Kidney (tissue), 14 donors: ENCODE measurements around the gene SPHK1. TPM values are rescaled to one million over a fixed set of nuclear protein-coding genes. Genes with fewer than 3 reads are reported as not detected.

Experiments used
- DNase-seq, 5 donors: peaks; one replicate each; pipeline ENCODE4 v3.0.0-alpha.2; 2013 to 2020
- FAIRE-seq: peaks from 2 replicates; lab custom pipeline; 2012; peaks lifted over from hg19 to GRCh38; lab: Jason Lieb, UNC
- H3K27ac ChIP-seq, 2 donors: one replicate each; pipeline ENCODE4 v1.7.0; 2013; ENCODE audit warnings: low read depth in 2 of 2, low read length in 2 of 2, inconsistent platforms in 1 of 2
- H3K27me3 ChIP-seq: one replicate; pipeline ENCODE4 v1.7.1; 2013; ENCODE audit warnings: low read length, inconsistent platforms; ENCODE audit not compliant: control insufficient read depth, insufficient read depth
- H3K36me3 ChIP-seq, 3 donors: one replicate each; pipeline versions ENCODE4 v1.7.0 to v1.7.1; 2013; ENCODE audit warnings: low read length in 3 of 3, control low read depth in 1 of 3, inconsistent platforms in 1 of 3; ENCODE audit not compliant: insufficient read depth in 3 of 3, control insufficient read depth in 2 of 3
- H3K4me1 ChIP-seq, 3 donors: one replicate each; pipeline versions ENCODE4 v1.7.0 to v1.7.1; 2013; ENCODE audit warnings: low read length in 3 of 3, inconsistent platforms in 1 of 3, low read depth in 1 of 3; ENCODE audit not compliant: control insufficient read depth in 2 of 3, insufficient read depth in 2 of 3
- H3K4me3 ChIP-seq, 3 donors: one replicate each; pipeline versions ENCODE4 v1.7.0 to v1.8.1; 2013; ENCODE audit warnings: low read length in 3 of 3, control low read depth in 1 of 3, inconsistent platforms in 1 of 3
- H3K9ac ChIP-seq, 3 donors: one replicate each; pipeline versions ENCODE4 v1.7.0 to v1.7.1; 2013; ENCODE audit warnings: low read length in 3 of 3, control low read depth in 1 of 3, inconsistent platforms in 1 of 3
- H3K9me3 ChIP-seq, 3 donors: one replicate each; pipeline versions ENCODE4 v1.7.0 to v1.7.1; 2013; ENCODE audit warnings: low read length in 3 of 3, control low read depth in 1 of 3, inconsistent platforms in 1 of 3; ENCODE audit not compliant: control insufficient read depth in 2 of 3, insufficient read depth in 1 of 3
- intact Hi-C: fragments of 100-400 bp; cut with DNase I; formaldehyde crosslinking; loops from one replicate; pipeline ENCODE4 v1.11.1; 2022
- polyA plus RNA-seq: library from polyadenylated mRNA; stranded (reverse); fragments of 350-450 nt; fragmentation: Illumina TruSeq; extraction: RNeasy Lipid Tissue Mini Kit (QIAGEN cat#74804); gene quantifications from one replicate; pipeline ENCODE4 v1.2.3, GENCODE V29; 2014; ENCODE audit warnings: low read depth, low replicate concordance; ENCODE audit not compliant: insufficient read depth
- total RNA-seq: library from RNA; stranded (reverse); fragmentation: NEBNext Ultra II Directional; extraction: Animal tissue kit (Norgen Biotek cat#: 25700); gene quantifications from one replicate; pipeline ENCODE4 v1.2.1, GENCODE V29; 2021
- TF ChIP-seq, protein P1 (sequence below): IDR thresholded peaks from 3 replicates; pipeline ENCODE4 v1.5.1; 2012; ENCODE audit warnings: mild to moderate bottlenecking, moderate library complexity, borderline replicate concordance; ENCODE audit not compliant: insufficient read depth; ENCODE audit errors: extremely low read depth
- donor health status: control.
- donor health status: control.
- donor health status: control.
- donor health status: control.
- donor health status: control.
- donor health status: DM: yes; HTN: yes; CAD: no.
- donor health status: Normal renal cell carcinoma (clear cell type).

The SPHK1 gene
- total and polyA plus RNA-seq, 2 donors from 2014 or later: 1.5 to 10.4 TPM

DNA sequence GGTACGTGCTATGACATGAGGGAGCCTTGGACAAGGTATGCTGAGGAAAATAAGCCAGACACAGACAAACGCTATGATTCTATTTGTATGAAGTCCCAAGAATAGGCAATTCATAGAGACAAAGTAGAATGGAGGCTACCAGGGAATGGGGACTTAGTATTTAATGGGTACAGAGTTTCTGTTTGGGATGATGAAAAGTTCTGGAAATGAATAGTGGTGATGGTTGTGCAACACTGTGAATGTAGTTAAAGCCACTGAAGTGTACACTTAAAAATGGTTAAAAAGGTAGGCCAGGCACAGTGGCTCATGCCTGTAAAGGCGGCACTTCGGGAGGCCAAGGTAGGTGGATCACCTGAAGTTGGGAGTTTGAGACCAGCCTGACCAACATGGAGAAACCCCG, 33.9 kb upstream of the SPHK1 start:
- FAIRE-seq: no peak

DNA sequence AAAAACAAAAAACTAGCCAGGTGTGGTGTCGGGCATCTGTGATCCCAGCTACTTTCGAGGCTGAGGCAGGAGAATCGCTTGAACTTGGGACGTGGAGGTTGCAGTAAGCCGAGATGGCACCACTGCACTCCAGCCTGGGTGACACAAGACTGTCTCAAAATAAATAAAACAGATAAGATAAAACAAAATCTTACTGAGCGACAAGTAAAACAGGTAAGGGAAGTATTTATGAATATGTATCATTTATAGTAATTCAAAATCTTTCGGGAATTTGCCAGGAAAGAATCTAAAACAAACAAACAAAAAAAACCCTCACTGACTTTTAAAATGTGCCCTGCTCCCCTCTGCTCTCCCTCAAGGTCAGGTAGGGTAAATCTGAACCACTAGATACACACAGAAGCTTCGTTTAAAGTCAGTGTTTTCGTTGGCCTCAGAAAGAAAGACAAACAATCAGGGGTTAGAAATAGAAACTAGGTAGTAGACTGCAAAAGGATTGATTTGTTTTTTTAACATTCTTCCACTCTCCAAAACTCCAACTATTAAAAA, 32.8 kb upstream of the SPHK1 start:
- intact Hi-C loops: no loop called here
- FAIRE-seq (no peak), DNase-seq (peak in 1 of 5 donors; percentile 23)
- TF ChIP-seq, protein P1, sequence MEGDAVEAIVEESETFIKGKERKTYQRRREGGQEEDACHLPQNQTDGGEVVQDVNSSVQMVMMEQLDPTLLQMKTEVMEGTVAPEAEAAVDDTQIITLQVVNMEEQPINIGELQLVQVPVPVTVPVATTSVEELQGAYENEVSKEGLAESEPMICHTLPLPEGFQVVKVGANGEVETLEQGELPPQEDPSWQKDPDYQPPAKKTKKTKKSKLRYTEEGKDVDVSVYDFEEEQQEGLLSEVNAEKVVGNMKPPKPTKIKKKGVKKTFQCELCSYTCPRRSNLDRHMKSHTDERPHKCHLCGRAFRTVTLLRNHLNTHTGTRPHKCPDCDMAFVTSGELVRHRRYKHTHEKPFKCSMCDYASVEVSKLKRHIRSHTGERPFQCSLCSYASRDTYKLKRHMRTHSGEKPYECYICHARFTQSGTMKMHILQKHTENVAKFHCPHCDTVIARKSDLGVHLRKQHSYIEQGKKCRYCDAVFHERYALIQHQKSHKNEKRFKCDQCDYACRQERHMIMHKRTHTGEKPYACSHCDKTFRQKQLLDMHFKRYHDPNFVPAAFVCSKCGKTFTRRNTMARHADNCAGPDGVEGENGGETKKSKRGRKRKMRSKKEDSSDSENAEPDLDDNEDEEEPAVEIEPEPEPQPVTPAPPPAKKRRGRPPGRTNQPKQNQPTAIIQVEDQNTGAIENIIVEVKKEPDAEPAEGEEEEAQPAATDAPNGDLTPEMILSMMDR: no peak
- no peak overlapping the region for H3K9ac ChIP-seq
- H3K36me3 ChIP-seq: peaks cover 0 to 8% (median 4%) of the 10 kb centered on the region in 3 donors
- peaks cover 0 to 5% (median 0%) of the 10 kb centered on the region in 3 donors for H3K4me1 ChIP-seq
- H3K27ac ChIP-seq: no peak overlapping the region
- H3K27me3 ChIP-seq: no peaks in the 10 kb centered on the region
- no peaks in the 10 kb centered on the region for H3K9me3 ChIP-seq
- H3K4me3 ChIP-seq: no peak overlapping the region

More for the DNA sequence above, 33.9 kb upstream of the SPHK1 start:
- H3K36me3 ChIP-seq: peaks cover 0 to 8% (median 7%) of the 10 kb centered on the region in 3 donors
- H3K27ac ChIP-seq: no peak overlapping the region
- DNase-seq: no peak
- H3K4me1 ChIP-seq: peaks cover 0 to 5% (median 0%) of the 10 kb centered on the region in 3 donors
- no peaks in the 10 kb centered on the region for H3K9me3 ChIP-seq
- TF ChIP-seq, protein P1: no peak
- no peaks in the 10 kb centered on the region for H3K27me3 ChIP-seq
- no peak overlapping the region for H3K9ac ChIP-seq
- no peak overlapping the region for H3K4me3 ChIP-seq
- intact Hi-C loops: no loop called here

DNA sequence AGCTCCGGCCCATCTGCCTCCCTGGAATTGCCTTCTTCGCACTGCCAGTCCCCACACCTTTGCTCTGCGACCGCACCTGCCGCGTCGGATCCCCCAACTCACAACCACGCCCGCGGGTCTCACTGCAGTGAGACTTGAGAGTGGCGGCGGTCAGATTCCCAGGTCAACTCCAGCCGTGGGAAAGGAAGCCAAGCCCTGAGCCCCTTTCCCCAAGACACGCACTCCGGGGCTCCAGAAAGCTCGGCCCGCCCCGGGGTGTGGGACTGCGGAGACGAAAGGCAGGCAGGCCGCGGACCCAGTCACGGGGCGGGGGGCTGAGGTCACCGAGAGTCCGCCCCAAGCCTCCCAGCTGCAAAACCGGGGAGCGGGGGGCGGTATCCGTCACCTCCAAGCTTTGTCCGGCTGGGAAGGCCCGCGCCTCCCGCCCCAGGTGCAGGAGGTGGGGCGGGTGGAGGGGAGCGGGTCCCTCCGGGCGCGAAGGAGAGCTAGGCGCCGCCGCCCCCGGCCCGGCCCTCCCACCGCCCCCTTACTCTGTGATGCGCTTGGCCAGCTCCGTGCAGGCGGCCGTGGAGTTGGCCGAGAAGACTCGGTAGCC, 31.3 kb upstream of the SPHK1 start:
- Histone ChIP-seq H3K27ac (peak overlapping the region; percentile 69 to 86), H3K36me3 (peaks cover 0 to 3% (median 0%) of the 10 kb centered on the region in 3 donors), H3K9ac (peak overlapping the region; percentile 38 to 89 (median 68)), H3K9me3 (no peaks in the 10 kb centered on the region), H3K4me3 (peak overlapping the region; percentile 67 to 81 (median 72)), H3K4me1 (peaks cover 0 to 5% (median 0%) of the 10 kb centered on the region in 3 donors), H3K27me3 (no peaks in the 10 kb centered on the region)
- TF ChIP-seq, protein P1: no peak
- DNase-seq (peak in 2 of 5 donors; percentile 39 to 75), FAIRE-seq (no peak)
- intact Hi-C loops: no loop called here
